Memory B cell (primary cell): ENCODE data around the gene LMTK3.
"Not testable (repeated sequence)": the region's sequence is repeated elsewhere in the genome, so short reads cannot be mapped to it uniquely, and the experiment has no call there.

Experiments used
- ATAC-seq: fragments of 150-1000 bp; cut with Tn5 transposase; 2 replicates; pipeline ENCODE4 v1.10.0; 2021; ENCODE audit warnings: low read depth, mild to moderate bottlenecking, moderate library complexity
- DNase-seq, 2 donors: peaks; one replicate each; pipeline ENCODE4 v3.0.0; 2022; ENCODE audit warnings: low spot score in 2 of 2
- H3K27ac Mint-ChIP-seq: one replicate; pipeline ENCODE4 v1.8.0; 2022; ENCODE audit warnings: mild to moderate bottlenecking, moderate library complexity, mixed read lengths
- H3K27me3 Mint-ChIP-seq: one replicate; pipeline ENCODE4 v1.8.0; 2022; ENCODE audit warnings: mixed read lengths
- H3K36me3 Mint-ChIP-seq: one replicate; pipeline ENCODE4 v1.8.0; 2022; ENCODE audit warnings: mild to moderate bottlenecking, mixed read lengths
- H3K4me1 Mint-ChIP-seq: one replicate; pipeline ENCODE4 v1.8.0; 2022; ENCODE audit warnings: mixed read lengths
- H3K4me3 Mint-ChIP-seq: one replicate; pipeline ENCODE4 v1.8.0; 2022; ENCODE audit warnings: mild to moderate bottlenecking, moderate library complexity, mixed read lengths
- H3K9me3 Mint-ChIP-seq: one replicate; pipeline ENCODE4 v1.8.0; 2022; ENCODE audit warnings: mixed read lengths

LMTK3 gene

GRCh38 chr19:48491793-48492123 lies 19.9 kb downstream of the LMTK3 start:
- Mint-ChIP-seq H3K4me3 (peak overlapping the region; percentile 24), H3K27me3 (peaks cover 37% of the 10 kb centered on the region), H3K9me3 (peaks cover 6% of the 10 kb centered on the region), H3K36me3 (peaks cover 4% of the 10 kb centered on the region), H3K4me1 (peaks cover 27% of the 10 kb centered on the region), H3K27ac (no peak overlapping the region)
- ATAC-seq (no peak), DNase-seq (no peak)

GRCh38 chr19:48490981-48491792 lies 20.4 kb downstream of the LMTK3 start:
- ATAC-seq (peak; percentile 49), DNase-seq (peak in 1 of 2 donors; percentile 43)
- Mint-ChIP-seq H3K27ac (peak overlapping the region; percentile 22), H3K9me3 (peaks cover 6% of the 10 kb centered on the region), H3K4me3 (peak overlapping the region; percentile 66), H3K36me3 (peaks cover 4% of the 10 kb centered on the region), H3K4me1 (peaks cover 29% of the 10 kb centered on the region), H3K27me3 (peaks cover 40% of the 10 kb centered on the region)

GRCh38 chr19:48489608-48490216 lies 21.9 kb downstream of the LMTK3 start:
- peak; percentile 57 for ATAC-seq
- no peak overlapping the region for H3K27ac Mint-ChIP-seq

DNA sequence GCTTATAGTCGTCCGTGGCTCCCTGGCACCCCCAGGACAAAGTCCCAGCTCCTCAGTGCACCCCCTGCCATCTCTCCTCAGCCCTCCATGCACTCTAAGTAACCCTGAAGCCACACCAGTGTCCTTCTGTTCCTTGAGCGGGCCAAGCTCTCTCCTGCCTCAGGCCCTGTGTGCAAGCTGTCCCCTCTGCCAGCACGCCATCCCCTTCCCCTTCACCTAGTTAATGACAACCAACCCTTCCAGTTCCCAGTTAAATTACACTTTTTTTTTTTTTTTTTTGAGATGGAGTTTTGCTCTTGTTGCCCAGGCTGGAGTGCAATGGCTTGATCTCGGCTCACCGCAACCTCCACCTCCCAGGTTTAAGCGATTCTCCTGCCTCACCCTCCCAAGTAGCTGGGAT lies 23.2 kb downstream of the LMTK3 start:
- DNase-seq, ATAC-seq, H3K36me3 Mint-ChIP-seq, H3K9me3 Mint-ChIP-seq, H3K4me3 Mint-ChIP-seq, H3K27ac Mint-ChIP-seq: not testable (repeated sequence)
- Mint-ChIP-seq H3K4me1 (peaks cover 29% of the 10 kb centered on the region), H3K27me3 (peaks cover 26% of the 10 kb centered on the region)

More at GRCh38 chr19:48489608-48490216, 21.9 kb downstream of the LMTK3 start:
- Mint-ChIP-seq H3K9me3 (peaks cover 6% of the 10 kb centered on the region), H3K4me1 (peaks cover 30% of the 10 kb centered on the region), H3K36me3 (peaks cover 4% of the 10 kb centered on the region), H3K4me3 (no peak overlapping the region), H3K27me3 (peaks cover 30% of the 10 kb centered on the region)
- peak; percentile 85 to 93 for DNase-seq

GRCh38 chr19:48487948-48488347 lies 23.7 kb downstream of the LMTK3 start:
- Mint-ChIP-seq H3K36me3 (peaks cover 4% of the 10 kb centered on the region), H3K27ac (no peak overlapping the region), H3K4me1 (peaks cover 27% of the 10 kb centered on the region)

GRCh38 chr19:48487544-48487943 lies 24.1 kb downstream of the LMTK3 start:
- no peak overlapping the region for H3K4me3 Mint-ChIP-seq
- H3K4me1 Mint-ChIP-seq: peaks cover 23% of the 10 kb centered on the region
- H3K9me3 Mint-ChIP-seq: peaks cover 2% of the 10 kb centered on the region
- DNase-seq (no peak), ATAC-seq (no peak)
- H3K27ac Mint-ChIP-seq: no peak overlapping the region
- peaks cover 18% of the 10 kb centered on the region for H3K27me3 Mint-ChIP-seq
- peaks cover 2% of the 10 kb centered on the region for H3K36me3 Mint-ChIP-seq

More at GRCh38 chr19:48487948-48488347, 23.7 kb downstream of the LMTK3 start:
- ATAC-seq: no peak
- no peak for DNase-seq
- Mint-ChIP-seq H3K27me3 (peaks cover 22% of the 10 kb centered on the region), H3K9me3 (peaks cover 6% of the 10 kb centered on the region), H3K4me3 (no peak overlapping the region)

GRCh38 chr19:48486706-48487105 lies 24.9 kb downstream of the LMTK3 start:
- H3K36me3 Mint-ChIP-seq, H3K27ac Mint-ChIP-seq, H3K9me3 Mint-ChIP-seq, ATAC-seq, DNase-seq, H3K4me3 Mint-ChIP-seq: not testable (repeated sequence)
- peaks cover 12% of the 10 kb centered on the region for H3K27me3 Mint-ChIP-seq
- peaks cover 18% of the 10 kb centered on the region for H3K4me1 Mint-ChIP-seq

DNA sequence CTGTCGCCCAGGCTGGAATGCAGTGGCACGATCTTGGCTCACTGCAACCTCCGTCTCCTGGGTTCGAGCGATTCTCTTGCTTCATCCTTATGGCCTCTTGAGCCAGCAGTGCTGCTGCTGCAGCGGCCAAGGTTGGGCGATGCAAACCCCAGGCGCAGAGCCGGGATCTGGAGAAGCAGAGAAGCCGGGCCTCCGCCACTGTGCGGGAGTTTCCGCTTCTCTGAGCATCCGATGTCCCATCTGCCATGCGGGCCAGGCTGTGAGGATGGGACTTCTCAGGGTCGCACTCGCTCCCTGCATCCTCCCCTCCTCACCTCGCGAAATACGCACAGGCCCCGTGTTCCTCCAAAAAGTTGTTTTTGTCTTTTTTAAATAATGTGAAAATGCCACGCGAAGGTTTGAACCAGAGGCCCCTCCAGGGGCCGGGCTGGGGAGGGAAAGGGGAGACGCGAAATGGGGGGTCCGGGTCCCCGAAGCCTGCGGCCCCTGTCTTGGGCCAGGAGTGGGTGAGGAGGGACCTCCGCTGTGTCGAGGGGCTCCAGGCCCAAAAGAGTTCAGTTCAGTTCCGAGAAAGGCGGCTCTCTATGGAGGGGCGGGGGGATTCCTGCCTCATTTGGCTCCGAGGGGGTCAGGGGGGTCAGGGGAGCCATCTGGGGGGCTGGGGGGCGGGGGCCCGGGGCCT lies 26.6 kb downstream of the LMTK3 start:
- Mint-ChIP-seq H3K27me3 (peaks cover 7% of the 10 kb centered on the region), H3K9me3 (no peaks in the 10 kb centered on the region), H3K36me3 (no peaks in the 10 kb centered on the region), H3K4me3 (no peak overlapping the region), H3K27ac (no peak overlapping the region), H3K4me1 (peaks cover 17% of the 10 kb centered on the region)
- no peak for DNase-seq
- no peak for ATAC-seq

GRCh38 chr19:48484247-48484893 lies 27.3 kb downstream of the LMTK3 start:
- DNase-seq (no peak), ATAC-seq (no peak)
- H3K4me3 Mint-ChIP-seq: no peak overlapping the region
- no peaks in the 10 kb centered on the region for H3K36me3 Mint-ChIP-seq
- peaks cover 7% of the 10 kb centered on the region for H3K27me3 Mint-ChIP-seq
- H3K27ac Mint-ChIP-seq: no peak overlapping the region
- peaks cover 12% of the 10 kb centered on the region for H3K4me1 Mint-ChIP-seq
- H3K9me3 Mint-ChIP-seq: no peaks in the 10 kb centered on the region

GRCh38 chr19:48483301-48483700 lies 28.3 kb downstream of the LMTK3 start:
- DNase-seq: no peak
- Mint-ChIP-seq H3K36me3 (no peaks in the 10 kb centered on the region), H3K4me3 (no peak overlapping the region), H3K9me3 (no peaks in the 10 kb centered on the region), H3K27ac (no peak overlapping the region), H3K4me1 (peaks cover 12% of the 10 kb centered on the region), H3K27me3 (peaks cover 7% of the 10 kb centered on the region)
- no peak for ATAC-seq

DNA sequence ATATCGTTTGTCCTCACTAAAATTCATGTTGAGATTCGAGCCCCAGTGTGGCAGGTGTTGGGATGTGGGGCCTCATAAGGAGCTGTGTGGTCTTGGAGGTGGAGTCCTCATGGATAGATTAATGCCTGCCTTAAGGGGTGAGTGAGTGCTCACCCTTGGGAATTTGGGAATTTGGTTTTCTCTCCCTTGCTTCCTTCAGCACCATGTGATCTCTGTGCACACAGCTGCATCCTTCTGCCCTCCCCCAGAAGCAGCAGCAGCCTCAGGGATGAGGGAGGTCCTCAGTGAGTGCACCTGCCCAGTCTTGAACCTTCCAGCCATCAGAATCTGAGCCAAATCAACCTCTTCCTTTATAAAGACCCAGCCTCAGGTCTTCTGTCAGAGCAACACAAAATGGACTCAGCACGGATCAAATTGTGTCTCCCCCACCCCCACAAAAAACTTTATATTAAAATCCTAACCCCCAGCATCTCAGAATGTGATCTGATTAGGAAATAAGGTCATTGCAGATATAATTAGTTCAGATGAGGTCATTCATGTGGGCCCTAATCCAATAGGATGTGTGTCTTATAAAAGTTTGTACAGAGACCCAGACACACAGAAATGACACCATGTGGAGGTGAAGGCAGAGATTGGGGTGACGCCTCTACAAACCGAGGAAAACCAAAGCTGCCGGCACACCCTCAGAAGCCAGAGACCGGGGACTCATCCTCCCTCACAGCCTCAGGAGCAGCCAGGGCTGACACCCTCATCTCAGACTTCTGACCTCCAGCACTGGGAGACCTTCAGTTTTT lies 29.6 kb downstream of the LMTK3 start:
- Mint-ChIP-seq H3K27ac (no peak overlapping the region), H3K9me3 (no peaks in the 10 kb centered on the region), H3K4me1 (peaks cover 12% of the 10 kb centered on the region), H3K36me3 (peaks cover 2% of the 10 kb centered on the region), H3K4me3 (peak overlapping the region; percentile 93), H3K27me3 (peaks cover 7% of the 10 kb centered on the region)
- no peak for DNase-seq
- ATAC-seq: no peak

DNA sequence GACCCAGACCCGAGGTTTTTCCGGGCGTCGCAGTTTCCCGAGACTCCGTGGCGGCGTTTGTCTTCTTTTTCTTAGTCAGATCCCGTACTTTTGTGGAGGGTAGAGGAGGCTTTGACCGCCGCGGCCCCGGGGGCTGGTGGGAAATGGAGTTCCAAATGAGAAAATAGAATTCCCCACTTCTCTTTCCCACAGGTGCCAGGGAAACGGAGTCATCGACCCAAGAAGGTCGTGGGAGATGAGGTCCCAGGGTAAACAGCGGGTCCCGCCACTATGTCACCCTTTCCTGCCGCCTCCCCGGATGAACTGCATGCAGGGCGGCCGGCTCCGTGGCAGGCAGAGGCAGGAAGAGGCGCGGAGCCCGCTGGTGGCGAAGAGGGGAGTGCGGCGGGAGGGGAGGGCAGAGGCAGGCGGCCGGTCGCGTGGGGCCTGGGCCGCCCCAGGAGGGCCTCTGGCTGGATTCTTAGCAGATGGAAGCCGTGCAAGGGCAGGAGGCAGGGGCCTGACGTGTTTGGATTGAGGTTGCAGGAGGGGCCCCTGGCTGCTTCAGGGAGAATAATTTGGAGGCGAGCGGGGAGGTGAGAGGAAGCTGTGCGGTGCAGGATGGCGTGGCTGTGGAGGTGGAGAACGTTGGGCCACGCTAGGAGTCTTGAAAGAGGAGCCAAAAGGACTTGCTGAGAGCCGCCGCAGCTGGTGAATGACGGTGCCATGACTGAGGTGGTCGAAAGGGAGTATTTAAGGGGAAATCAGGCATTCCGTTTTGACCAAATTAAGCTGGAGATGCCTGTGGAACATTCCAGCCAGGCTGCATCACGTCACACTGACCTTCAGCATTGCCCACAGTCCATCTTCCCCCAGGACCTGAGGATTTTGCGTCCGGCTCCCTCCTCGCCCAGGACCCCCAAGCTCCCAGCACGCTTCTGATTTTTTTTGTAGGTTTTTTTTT lies 30.8 kb downstream of the LMTK3 start:
- Mint-ChIP-seq H3K4me1 (peaks cover 9% of the 10 kb centered on the region), H3K36me3 (peaks cover 2% of the 10 kb centered on the region), H3K4me3 (peak overlapping the region; percentile 93), H3K27ac (peak overlapping the region; percentile 55), H3K27me3 (peaks cover 4% of the 10 kb centered on the region), H3K9me3 (no peaks in the 10 kb centered on the region)
- DNase-seq (no peak), ATAC-seq (peak; percentile 78)
